ENCODE results near the gene HOXB6.

GRCh38 chr17:48636177-48637018, 31.6 kb upstream of the HOXB6 start:
- TF ChIP-seq EZH2 (IDR thresholded peaks at IDR 0.05; ENCODE audit: borderline replicate concordance, low read depth, low read length, poor library complexity, severe bottlenecking) (no peak), CTCF (conservative IDR thresholded peaks at IDR 0.05; ENCODE audit: low read depth, low read length) (peak; percentile 88)
